ENCODE measurements around the gene UQCRC2. TPM values are rescaled to one million over a fixed set of nuclear protein-coding genes. Genes with fewer than 3 reads are reported as not detected.

Gene UQCRC2
- total and polyA plus RNA-seq, 10 of the 15 experiments (the other 5 are each of a cell fraction or from before 2014, with no cell fraction given) = 256 to 563 (median 327) TPM

DNA sequence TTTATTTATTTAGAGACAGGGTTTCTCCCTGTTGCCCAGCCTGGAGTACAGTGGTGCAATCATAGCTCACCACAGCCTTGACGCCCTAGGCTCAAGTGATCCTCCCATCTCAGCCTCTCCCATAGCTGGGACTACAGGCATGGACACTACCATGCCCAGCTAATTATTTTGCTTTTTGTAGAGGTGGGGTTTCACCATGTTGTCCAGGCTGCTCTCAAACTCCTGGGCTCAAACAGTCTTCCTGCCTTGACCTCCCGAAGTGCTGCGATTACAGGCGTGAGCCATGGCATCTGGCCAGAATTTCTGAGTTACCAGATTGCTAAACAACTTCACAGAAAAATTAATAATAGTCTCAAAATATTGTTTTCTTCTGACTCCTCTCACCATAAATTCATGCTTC, 76.5 kb downstream of the UQCRC2 start:
- FAIRE-seq = no peak
- H4K20me1 ChIP-seq (ENCODE audit: control insufficient read depth, insufficient read depth) = no peaks in the 10 kb centered on the region
- H3K27ac ChIP-seq (ENCODE audit: control insufficient read depth, insufficient read depth) = no peak overlapping the region
- H3K4me1 ChIP-seq (ENCODE audit: control insufficient read depth, insufficient read depth, low read length) = peaks cover 20% of the 10 kb centered on the region
- H3K79me2 ChIP-seq (ENCODE audit: control insufficient read depth, insufficient read depth, low read length) = peaks cover 4% of the 10 kb centered on the region
- ATAC-seq = no peak
- no peak overlapping the region for H3K4me3 ChIP-seq
- in situ Hi-C loops (cut with MboI) = no loop called here
- no peaks in the 10 kb centered on the region; the same call in none of the 3 replicates for H3K9me3 ChIP-seq (replicated peaks; ENCODE audit: control insufficient read depth, insufficient read depth, low read length)
- TF ChIP-seq PAX8 (IDR thresholded peaks at IDR 0.05) (no peak), RFX5 (IDR thresholded peaks at IDR 0.05; ENCODE audit: low read depth, low read length) (no peak), HDAC6 (IDR thresholded peaks at IDR 0.05; ENCODE audit: unreplicated experiment) (no peak), POLR2AphosphoS5 (IDR thresholded peaks at IDR 0.05; ENCODE audit: low read length) (no peak)
- TF ChIP-seq, protein P1, sequence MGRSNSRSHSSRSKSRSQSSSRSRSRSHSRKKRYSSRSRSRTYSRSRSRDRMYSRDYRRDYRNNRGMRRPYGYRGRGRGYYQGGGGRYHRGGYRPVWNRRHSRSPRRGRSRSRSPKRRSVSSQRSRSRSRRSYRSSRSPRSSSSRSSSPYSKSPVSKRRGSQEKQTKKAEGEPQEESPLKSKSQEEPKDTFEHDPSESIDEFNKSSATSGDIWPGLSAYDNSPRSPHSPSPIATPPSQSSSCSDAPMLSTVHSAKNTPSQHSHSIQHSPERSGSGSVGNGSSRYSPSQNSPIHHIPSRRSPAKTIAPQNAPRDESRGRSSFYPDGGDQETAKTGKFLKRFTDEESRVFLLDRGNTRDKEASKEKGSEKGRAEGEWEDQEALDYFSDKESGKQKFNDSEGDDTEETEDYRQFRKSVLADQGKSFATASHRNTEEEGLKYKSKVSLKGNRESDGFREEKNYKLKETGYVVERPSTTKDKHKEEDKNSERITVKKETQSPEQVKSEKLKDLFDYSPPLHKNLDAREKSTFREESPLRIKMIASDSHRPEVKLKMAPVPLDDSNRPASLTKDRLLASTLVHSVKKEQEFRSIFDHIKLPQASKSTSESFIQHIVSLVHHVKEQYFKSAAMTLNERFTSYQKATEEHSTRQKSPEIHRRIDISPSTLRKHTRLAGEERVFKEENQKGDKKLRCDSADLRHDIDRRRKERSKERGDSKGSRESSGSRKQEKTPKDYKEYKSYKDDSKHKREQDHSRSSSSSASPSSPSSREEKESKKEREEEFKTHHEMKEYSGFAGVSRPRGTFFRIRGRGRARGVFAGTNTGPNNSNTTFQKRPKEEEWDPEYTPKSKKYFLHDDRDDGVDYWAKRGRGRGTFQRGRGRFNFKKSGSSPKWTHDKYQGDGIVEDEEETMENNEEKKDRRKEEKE (IDR thresholded peaks at IDR 0.05) = no peak
- TF ChIP-seq, protein P2, sequence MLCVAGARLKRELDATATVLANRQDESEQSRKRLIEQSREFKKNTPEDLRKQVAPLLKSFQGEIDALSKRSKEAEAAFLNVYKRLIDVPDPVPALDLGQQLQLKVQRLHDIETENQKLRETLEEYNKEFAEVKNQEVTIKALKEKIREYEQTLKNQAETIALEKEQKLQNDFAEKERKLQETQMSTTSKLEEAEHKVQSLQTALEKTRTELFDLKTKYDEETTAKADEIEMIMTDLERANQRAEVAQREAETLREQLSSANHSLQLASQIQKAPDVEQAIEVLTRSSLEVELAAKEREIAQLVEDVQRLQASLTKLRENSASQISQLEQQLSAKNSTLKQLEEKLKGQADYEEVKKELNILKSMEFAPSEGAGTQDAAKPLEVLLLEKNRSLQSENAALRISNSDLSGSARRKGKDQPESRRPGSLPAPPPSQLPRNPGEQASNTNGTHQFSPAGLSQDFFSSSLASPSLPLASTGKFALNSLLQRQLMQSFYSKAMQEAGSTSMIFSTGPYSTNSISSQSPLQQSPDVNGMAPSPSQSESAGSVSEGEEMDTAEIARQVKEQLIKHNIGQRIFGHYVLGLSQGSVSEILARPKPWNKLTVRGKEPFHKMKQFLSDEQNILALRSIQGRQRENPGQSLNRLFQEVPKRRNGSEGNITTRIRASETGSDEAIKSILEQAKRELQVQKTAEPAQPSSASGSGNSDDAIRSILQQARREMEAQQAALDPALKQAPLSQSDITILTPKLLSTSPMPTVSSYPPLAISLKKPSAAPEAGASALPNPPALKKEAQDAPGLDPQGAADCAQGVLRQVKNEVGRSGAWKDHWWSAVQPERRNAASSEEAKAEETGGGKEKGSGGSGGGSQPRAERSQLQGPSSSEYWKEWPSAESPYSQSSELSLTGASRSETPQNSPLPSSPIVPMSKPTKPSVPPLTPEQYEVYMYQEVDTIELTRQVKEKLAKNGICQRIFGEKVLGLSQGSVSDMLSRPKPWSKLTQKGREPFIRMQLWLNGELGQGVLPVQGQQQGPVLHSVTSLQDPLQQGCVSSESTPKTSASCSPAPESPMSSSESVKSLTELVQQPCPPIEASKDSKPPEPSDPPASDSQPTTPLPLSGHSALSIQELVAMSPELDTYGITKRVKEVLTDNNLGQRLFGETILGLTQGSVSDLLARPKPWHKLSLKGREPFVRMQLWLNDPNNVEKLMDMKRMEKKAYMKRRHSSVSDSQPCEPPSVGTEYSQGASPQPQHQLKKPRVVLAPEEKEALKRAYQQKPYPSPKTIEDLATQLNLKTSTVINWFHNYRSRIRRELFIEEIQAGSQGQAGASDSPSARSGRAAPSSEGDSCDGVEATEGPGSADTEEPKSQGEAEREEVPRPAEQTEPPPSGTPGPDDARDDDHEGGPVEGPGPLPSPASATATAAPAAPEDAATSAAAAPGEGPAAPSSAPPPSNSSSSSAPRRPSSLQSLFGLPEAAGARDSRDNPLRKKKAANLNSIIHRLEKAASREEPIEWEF (IDR thresholded peaks at IDR 0.05; ENCODE audit: insufficient replicate concordance, low read depth, low read length) = no peak
- TF ChIP-seq, protein P3, sequence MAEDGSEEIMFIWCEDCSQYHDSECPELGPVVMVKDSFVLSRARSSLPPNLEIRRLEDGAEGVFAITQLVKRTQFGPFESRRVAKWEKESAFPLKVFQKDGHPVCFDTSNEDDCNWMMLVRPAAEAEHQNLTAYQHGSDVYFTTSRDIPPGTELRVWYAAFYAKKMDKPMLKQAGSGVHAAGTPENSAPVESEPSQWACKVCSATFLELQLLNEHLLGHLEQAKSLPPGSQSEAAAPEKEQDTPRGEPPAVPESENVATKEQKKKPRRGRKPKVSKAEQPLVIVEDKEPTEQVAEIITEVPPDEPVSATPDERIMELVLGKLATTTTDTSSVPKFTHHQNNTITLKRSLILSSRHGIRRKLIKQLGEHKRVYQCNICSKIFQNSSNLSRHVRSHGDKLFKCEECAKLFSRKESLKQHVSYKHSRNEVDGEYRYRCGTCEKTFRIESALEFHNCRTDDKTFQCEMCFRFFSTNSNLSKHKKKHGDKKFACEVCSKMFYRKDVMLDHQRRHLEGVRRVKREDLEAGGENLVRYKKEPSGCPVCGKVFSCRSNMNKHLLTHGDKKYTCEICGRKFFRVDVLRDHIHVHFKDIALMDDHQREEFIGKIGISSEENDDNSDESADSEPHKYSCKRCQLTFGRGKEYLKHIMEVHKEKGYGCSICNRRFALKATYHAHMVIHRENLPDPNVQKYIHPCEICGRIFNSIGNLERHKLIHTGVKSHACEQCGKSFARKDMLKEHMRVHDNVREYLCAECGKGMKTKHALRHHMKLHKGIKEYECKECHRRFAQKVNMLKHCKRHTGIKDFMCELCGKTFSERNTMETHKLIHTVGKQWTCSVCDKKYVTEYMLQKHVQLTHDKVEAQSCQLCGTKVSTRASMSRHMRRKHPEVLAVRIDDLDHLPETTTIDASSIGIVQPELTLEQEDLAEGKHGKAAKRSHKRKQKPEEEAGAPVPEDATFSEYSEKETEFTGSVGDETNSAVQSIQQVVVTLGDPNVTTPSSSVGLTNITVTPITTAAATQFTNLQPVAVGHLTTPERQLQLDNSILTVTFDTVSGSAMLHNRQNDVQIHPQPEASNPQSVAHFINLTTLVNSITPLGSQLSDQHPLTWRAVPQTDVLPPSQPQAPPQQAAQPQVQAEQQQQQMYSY (CRISPR knock-in tag; IDR thresholded peaks at IDR 0.05) = no peak
- no TSS peak for BruUV-seq (replicated peaks)
- DNase-seq (ENCODE audit: low read depth, low spot score) = no peak
- H3K4me2 ChIP-seq (ENCODE audit: control insufficient read depth, insufficient read depth) = no peak overlapping the region
- ChIA-PET POLR2A (no interaction called here), CTCF (interaction anchor here (0.9 to 5.8 kb wide), 3 partner anchors 11 to 49 kb away, joined by 3 to 51 read pairs (median 4); no protein-coding TSS in a partner anchor), SMC1A (ENCODE audit: uncharacterized antibody, unreplicated experiment) (interaction anchor here (1.1 to 4.0 kb wide), 4 partner anchors 8 to 28 kb away, joined by 3 to 24 read pairs (median 4); no protein-coding TSS in a partner anchor), RAD21 (ENCODE audit: unreplicated experiment) (interaction anchor here (0.7 to 2.2 kb wide), 3 partner anchors 48 to 309 kb away, joined by 3 to 7 read pairs (median 4); no protein-coding TSS in a partner anchor)
- 98% methylated on average over 4 of the region's 4 CpGs for WGBS (ENCODE audit: insufficient coverage, insufficient replicate concordance, low lambda C conversion rate, missing lambda C conversion rate)
- H3K36me3 ChIP-seq (ENCODE audit: control insufficient read depth in 2 of 2, insufficient read depth in 2 of 2, low read length in 1 of 2) = no peaks in the 10 kb centered on the region; a peak in 1 of 4 replicates
- no peaks in the 10 kb centered on the region for H3K27me3 ChIP-seq (replicated peaks in 1 of 2; ENCODE audit: control insufficient read depth in 2 of 2, insufficient read depth in 2 of 2, low read length in 1 of 2)
- intact Hi-C loops (cut with micrococcal nuclease; ENCODE audit: unreplicated experiment) = no loop called here
- no peak overlapping the region for H3K9ac ChIP-seq (ENCODE audit: control insufficient read depth, insufficient read depth, low read length)
- H2AFZ ChIP-seq (ENCODE audit: control insufficient read depth, low read depth, low read length) = no peak overlapping the region
